Mammary epithelial cell (primary cell): ENCODE measurements around the gene SLC2A6.

Experiments used
- EZH2 ChIP-seq: IDR thresholded peaks from 2 replicates; pipeline ENCODE4 v1.6.1; 2012; ENCODE audit warnings: low read length, inconsistent platforms, borderline replicate concordance
- TF ChIP-seq, protein P1 (sequence below), 2 donors: IDR thresholded peaks in 1 of 2; conservative IDR thresholded peaks in 1 of 2; 2 replicates each; pipeline ENCODE4 v1.5.1; 2011 to 2012; ENCODE audit warnings: inconsistent platforms in 2 of 2, low read length in 2 of 2, mild to moderate bottlenecking in 2 of 2, control low read depth in 1 of 2, low read depth in 1 of 2; ENCODE audit not compliant: insufficient read depth in 1 of 2; ENCODE audit errors: extremely low read depth in 1 of 2

DNA sequence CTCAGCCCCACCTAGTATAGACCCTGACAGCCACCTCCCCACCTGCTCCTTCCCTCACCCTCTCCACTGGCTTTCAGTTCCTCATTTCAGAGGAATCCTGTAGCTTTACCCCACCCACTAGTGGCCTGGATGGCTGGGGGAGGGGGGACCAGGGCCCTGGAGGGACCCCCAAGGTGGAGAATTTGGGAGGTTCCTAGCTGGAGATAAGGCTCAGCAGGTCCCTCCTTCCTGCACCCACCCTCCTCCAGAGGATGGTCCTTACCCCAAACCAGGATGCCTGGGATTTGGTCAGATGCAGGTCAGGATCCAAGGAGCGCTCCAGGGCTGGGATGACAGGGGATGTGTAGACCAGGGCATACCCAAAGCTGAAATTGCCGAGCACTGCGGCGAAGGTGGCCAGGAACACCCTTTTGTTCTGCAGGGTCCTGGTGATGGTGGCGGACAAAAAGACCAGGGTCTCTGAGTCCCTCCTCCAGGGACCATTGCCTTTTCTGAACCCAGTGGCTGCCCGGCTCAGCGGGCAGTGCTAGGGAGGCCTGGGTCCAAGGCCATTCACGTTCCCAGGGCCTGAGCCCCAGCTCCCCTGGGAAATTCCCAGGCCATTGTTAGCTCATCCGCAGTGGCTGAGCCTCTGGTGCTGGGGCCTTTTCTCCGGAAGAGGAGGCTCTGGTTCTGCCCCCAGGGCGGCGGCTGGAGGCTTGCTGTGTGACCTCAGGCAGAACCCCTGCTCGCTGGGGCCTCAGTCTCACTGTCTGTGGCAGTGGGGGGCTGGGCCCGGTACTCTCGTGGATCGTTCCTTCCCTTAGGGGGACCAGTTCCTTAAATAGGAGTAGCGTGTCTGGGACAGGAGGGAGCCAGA is 678 bp downstream of the SLC2A6 start:
- TF ChIP-seq EZH2: no peak
- TF ChIP-seq, protein P1, sequence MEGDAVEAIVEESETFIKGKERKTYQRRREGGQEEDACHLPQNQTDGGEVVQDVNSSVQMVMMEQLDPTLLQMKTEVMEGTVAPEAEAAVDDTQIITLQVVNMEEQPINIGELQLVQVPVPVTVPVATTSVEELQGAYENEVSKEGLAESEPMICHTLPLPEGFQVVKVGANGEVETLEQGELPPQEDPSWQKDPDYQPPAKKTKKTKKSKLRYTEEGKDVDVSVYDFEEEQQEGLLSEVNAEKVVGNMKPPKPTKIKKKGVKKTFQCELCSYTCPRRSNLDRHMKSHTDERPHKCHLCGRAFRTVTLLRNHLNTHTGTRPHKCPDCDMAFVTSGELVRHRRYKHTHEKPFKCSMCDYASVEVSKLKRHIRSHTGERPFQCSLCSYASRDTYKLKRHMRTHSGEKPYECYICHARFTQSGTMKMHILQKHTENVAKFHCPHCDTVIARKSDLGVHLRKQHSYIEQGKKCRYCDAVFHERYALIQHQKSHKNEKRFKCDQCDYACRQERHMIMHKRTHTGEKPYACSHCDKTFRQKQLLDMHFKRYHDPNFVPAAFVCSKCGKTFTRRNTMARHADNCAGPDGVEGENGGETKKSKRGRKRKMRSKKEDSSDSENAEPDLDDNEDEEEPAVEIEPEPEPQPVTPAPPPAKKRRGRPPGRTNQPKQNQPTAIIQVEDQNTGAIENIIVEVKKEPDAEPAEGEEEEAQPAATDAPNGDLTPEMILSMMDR (conservative IDR thresholded peaks at IDR 0.05 in 1 of 2, IDR thresholded peaks at IDR 0.05 in 1 of 2; ENCODE audit: extremely low read depth in 1 of 2, insufficient read depth in 1 of 2, low read depth in 1 of 2, low read length in 2 of 2): no peak
